Measurements from ENCODE around the gene C1QTNF6.

The C1QTNF6 gene

GRCh38 chr22:37194750-37195149 is 6.7 kb upstream of the C1QTNF6 start:
- DNase-seq (ENCODE audit: insufficient read length, low spot score) (no peak), FAIRE-seq (peak; percentile 31)

GRCh38 chr22:37193629-37194191 is 5.7 kb upstream of the C1QTNF6 start:
- DNase-seq (ENCODE audit: insufficient read length, low spot score) = no peak
- FAIRE-seq = peak; percentile 85

- DNase-seq (ENCODE audit: insufficient read length, low spot score) = no peak
- no peak for FAIRE-seq
Measured at GRCh38 chr22:37192741-37193140, 4.7 kb upstream of the C1QTNF6 start.

- FAIRE-seq (no peak), DNase-seq (ENCODE audit: insufficient read length, low spot score) (no peak)
Measured at GRCh38 chr22:37192204-37192603, 4.2 kb upstream of the C1QTNF6 start.

- DNase-seq (ENCODE audit: insufficient read length, low spot score) = no peak
- FAIRE-seq = no peak
Measured at GRCh38 chr22:37190262-37190780, 2.3 kb upstream of the C1QTNF6 start.

GRCh38 chr22:37188901-37189466 is 937 bp upstream of the C1QTNF6 start:
- no peak for FAIRE-seq
- DNase-seq (ENCODE audit: insufficient read length, low spot score) = no peak

GRCh38 chr22:37187552-37187890 is 526 bp downstream of the C1QTNF6 start:
- no peak for FAIRE-seq
- no peak for DNase-seq (ENCODE audit: insufficient read length, low spot score)

GRCh38 chr22:37186997-37187522 is 987 bp downstream of the C1QTNF6 start:
- DNase-seq (ENCODE audit: insufficient read length, low spot score) (no peak), FAIRE-seq (no peak)

GRCh38 chr22:37186228-37186996 is 1.6 kb downstream of the C1QTNF6 start:
- DNase-seq (ENCODE audit: insufficient read length, low spot score) = peak; percentile 70

GRCh38 chr22:37185646-37186227 is 2.3 kb downstream of the C1QTNF6 start:
- DNase-seq (ENCODE audit: insufficient read length, low spot score) = no peak
- no peak for FAIRE-seq

More at GRCh38 chr22:37186228-37186996, 1.6 kb downstream of the C1QTNF6 start:
- FAIRE-seq = peak; percentile 95

GRCh38 chr22:37184816-37185541 is 3.1 kb downstream of the C1QTNF6 start:
- DNase-seq (ENCODE audit: insufficient read length, low spot score) (no peak), FAIRE-seq (no peak)

GRCh38 chr22:37184380-37184755 is 3.7 kb downstream of the C1QTNF6 start:
- FAIRE-seq = no peak
- no peak for DNase-seq (ENCODE audit: insufficient read length, low spot score)

- DNase-seq (ENCODE audit: insufficient read length, low spot score) (no peak), FAIRE-seq (no peak)
Measured at GRCh38 chr22:37183432-37184379, 4.3 kb downstream of the C1QTNF6 start.

- no peak for FAIRE-seq
Measured at GRCh38 chr22:37182949-37183245, 5.2 kb downstream of the C1QTNF6 start.

GRCh38 chr22:37182101-37182948 is 5.7 kb downstream of the C1QTNF6 start:
- FAIRE-seq (no peak), DNase-seq (ENCODE audit: insufficient read length, low spot score) (no peak)

More at GRCh38 chr22:37182949-37183245, 5.2 kb downstream of the C1QTNF6 start:
- no peak for DNase-seq (ENCODE audit: insufficient read length, low spot score)

- FAIRE-seq (no peak), DNase-seq (ENCODE audit: insufficient read length, low spot score) (no peak)
Measured at GRCh38 chr22:37181681-37182080, 6.4 kb downstream of the C1QTNF6 start.

GRCh38 chr22:37180531-37181231 is 7.4 kb downstream of the C1QTNF6 start:
- FAIRE-seq (no peak), DNase-seq (ENCODE audit: insufficient read length, low spot score) (no peak)

Measured in GM19239 (cell line).